OCI-LY1 (cell line): Measurements from ENCODE around the gene ZNF471.

Source experiments
- EZH2 ChIP-seq: fragments of 200-600 bp; sonication (generic), shearing (Covaris generic); IDR thresholded peaks from 2 replicates; pipeline ENCODE4 v1.8.0; 2017; ENCODE audit warnings: borderline replicate concordance, mixed run types, mild to moderate bottlenecking, antibody characterized with exemption, low read length, moderate library complexity, mixed read lengths
- TF ChIP-seq, protein P1 (sequence below): fragments of 200-600 bp; sonication (generic), shearing (Covaris generic); IDR thresholded peaks from 2 replicates; pipeline ENCODE4 v1.5.1; 2017; ENCODE audit warnings: mild to moderate bottlenecking, antibody characterized with exemption, low read length, moderate library complexity, mixed read lengths

DNA sequence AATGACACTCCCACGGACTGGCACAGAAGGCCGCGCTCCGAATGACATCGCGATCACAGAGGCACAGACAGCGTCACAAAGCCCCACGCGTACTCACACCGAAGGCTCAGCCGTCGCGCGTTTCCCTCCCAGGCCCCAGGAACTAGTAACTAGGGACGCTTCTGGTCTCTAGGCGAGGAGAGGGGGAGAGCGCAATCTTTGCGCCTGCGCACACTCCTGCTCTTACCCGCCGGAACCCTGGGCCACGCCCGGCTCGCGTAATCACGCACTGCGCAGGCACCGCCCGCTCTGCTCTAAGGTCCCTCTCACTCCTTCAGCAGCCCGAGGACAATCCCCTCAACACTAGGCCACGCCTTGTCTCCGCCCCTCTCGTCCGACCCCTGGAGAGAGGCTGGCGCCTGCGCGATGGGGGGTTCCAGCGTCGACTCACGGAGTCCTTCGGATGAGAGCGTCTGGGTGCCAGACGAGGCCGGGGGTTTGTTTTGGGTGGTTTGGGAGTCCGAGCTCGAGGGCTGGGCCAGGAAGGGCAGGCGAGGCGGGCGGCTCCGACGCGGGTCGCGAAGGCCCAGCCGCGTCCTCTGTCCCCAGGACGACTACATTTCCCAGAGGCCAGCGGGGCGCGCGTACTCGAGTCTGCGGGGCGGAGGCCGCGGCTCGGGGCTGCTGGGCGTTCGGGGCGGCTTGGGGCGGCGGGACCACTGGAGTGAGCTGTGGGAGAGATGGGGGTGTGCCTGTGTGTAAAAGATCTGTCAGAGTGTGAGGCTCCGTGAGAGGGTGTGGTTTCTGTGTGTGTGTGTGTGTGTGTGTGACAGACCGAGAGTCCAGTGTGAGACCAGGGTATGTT lies at the start of gene ZNF471:
- TF ChIP-seq EZH2 = no peak
- TF ChIP-seq, protein P1, sequence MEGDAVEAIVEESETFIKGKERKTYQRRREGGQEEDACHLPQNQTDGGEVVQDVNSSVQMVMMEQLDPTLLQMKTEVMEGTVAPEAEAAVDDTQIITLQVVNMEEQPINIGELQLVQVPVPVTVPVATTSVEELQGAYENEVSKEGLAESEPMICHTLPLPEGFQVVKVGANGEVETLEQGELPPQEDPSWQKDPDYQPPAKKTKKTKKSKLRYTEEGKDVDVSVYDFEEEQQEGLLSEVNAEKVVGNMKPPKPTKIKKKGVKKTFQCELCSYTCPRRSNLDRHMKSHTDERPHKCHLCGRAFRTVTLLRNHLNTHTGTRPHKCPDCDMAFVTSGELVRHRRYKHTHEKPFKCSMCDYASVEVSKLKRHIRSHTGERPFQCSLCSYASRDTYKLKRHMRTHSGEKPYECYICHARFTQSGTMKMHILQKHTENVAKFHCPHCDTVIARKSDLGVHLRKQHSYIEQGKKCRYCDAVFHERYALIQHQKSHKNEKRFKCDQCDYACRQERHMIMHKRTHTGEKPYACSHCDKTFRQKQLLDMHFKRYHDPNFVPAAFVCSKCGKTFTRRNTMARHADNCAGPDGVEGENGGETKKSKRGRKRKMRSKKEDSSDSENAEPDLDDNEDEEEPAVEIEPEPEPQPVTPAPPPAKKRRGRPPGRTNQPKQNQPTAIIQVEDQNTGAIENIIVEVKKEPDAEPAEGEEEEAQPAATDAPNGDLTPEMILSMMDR = no peak
